Ishikawa (cell line): ENCODE data around the gene SRBD1.

Experiments
- EGR1 ChIP-seq: IDR thresholded peaks from 2 replicates; pipeline ENCODE4 v1.6.1; 2012
- EP300 ChIP-seq: IDR thresholded peaks from 2 replicates; pipeline ENCODE4 v1.6.1; 2012; ENCODE audit warnings: borderline replicate concordance
- FOXM1 ChIP-seq: IDR thresholded peaks from 2 replicates; pipeline ENCODE4 v1.6.1; 2012; ENCODE audit warnings: low read depth, borderline replicate concordance
- NFIC ChIP-seq: IDR thresholded peaks from 2 replicates; pipeline ENCODE4 v1.6.1; 2012
- RAD21 ChIP-seq: IDR thresholded peaks from 2 replicates; pipeline ENCODE4 v1.6.1; 2012; ENCODE audit warnings: low read depth
- TAF1 ChIP-seq: IDR thresholded peaks from 2 replicates; pipeline ENCODE4 v1.6.1; 2012; ENCODE audit warnings: low read depth, mild to moderate bottlenecking
- TCF12 ChIP-seq: IDR thresholded peaks from 2 replicates; pipeline ENCODE4 v1.6.1; 2012; ENCODE audit warnings: low read depth
- TF ChIP-seq, protein P1 (sequence below): IDR thresholded peaks from 2 replicates; pipeline ENCODE4 v1.6.1; 2012; ENCODE audit warnings: low read depth, mild to moderate bottlenecking

DNA sequence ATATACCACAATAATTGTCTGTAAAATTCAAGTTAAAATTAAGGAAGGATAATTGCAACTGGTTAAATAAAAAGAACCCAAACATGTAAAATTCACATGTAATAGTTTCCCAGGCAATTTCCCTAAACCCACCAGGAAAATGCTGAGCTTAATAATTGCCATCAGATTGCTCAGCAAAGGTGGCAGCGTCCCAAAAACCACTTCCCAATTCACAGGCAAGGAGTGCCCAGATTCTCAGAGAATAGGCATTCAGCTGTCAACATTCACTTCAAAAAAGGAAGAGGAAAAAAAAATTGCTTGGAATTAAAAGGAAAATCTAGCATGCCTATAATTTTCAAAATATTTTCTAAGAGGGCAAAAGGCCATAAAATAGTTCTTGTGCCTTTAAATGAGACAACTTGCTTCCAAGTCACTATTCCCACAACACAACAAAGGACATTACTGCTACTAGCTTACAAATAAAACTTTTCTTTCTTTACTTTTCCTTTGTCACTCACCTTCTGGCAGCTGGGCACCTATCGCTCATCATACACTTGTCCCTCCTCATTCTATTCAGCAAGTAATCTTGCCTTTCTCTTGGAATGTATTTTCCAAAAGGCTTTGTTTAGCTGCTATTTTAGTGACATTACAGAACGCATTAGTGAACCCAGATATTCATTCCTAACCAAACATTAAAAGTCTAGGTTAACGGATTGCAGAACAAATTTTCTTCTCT, 15.2 kb downstream of the SRBD1 start:
- no peak for TF ChIP-seq TAF1
- no peak for TF ChIP-seq TCF12
- no peak for TF ChIP-seq EGR1
- TF ChIP-seq FOXM1, result no peak
- TF ChIP-seq RAD21, result no peak
- no peak for TF ChIP-seq NFIC
- no peak for TF ChIP-seq EP300
- TF ChIP-seq, protein P1, sequence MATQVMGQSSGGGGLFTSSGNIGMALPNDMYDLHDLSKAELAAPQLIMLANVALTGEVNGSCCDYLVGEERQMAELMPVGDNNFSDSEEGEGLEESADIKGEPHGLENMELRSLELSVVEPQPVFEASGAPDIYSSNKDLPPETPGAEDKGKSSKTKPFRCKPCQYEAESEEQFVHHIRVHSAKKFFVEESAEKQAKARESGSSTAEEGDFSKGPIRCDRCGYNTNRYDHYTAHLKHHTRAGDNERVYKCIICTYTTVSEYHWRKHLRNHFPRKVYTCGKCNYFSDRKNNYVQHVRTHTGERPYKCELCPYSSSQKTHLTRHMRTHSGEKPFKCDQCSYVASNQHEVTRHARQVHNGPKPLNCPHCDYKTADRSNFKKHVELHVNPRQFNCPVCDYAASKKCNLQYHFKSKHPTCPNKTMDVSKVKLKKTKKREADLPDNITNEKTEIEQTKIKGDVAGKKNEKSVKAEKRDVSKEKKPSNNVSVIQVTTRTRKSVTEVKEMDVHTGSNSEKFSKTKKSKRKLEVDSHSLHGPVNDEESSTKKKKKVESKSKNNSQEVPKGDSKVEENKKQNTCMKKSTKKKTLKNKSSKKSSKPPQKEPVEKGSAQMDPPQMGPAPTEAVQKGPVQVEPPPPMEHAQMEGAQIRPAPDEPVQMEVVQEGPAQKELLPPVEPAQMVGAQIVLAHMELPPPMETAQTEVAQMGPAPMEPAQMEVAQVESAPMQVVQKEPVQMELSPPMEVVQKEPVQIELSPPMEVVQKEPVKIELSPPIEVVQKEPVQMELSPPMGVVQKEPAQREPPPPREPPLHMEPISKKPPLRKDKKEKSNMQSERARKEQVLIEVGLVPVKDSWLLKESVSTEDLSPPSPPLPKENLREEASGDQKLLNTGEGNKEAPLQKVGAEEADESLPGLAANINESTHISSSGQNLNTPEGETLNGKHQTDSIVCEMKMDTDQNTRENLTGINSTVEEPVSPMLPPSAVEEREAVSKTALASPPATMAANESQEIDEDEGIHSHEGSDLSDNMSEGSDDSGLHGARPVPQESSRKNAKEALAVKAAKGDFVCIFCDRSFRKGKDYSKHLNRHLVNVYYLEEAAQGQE, result no peak
